Sigmoid colon (tissue), 4 donors: ENCODE data around the gene FOXP3.

Source experiments
- CTCF ChIP-seq, 4 experiments: fragments of 450-650 bp in 3 of 4; fragments of 200-600 bp in 1 of 4; IDR thresholded peaks; one replicate each; pipeline ENCODE4 v1.5.1; 2016 to 2019; ENCODE audit warnings: antibody characterized with exemption in 4 of 4, mild to moderate bottlenecking in 3 of 4, moderate library complexity in 2 of 4
- EP300 ChIP-seq, 4 donors: sonication (generic); formaldehyde crosslinking; IDR thresholded peaks; one replicate each; pipeline ENCODE4 v1.6.1; 2017; ENCODE audit warnings: antibody characterized with exemption in 4 of 4
- POLR2A ChIP-seq, 2 donors: fragments of 450-650 bp; IDR thresholded peaks; one replicate each; pipeline ENCODE4 v1.6.1; 2016; ENCODE audit warnings: antibody characterized with exemption in 2 of 2, mild to moderate bottlenecking in 2 of 2, moderate library complexity in 2 of 2
- POLR2AphosphoS5 ChIP-seq, 4 donors: sonication (generic); formaldehyde crosslinking; IDR thresholded peaks; one replicate each; pipeline ENCODE4 v1.6.1; 2017; ENCODE audit warnings: antibody characterized with exemption in 4 of 4

- TF ChIP-seq POLR2AphosphoS5 (IDR thresholded peaks at IDR 0.05) (no peak), POLR2A (IDR thresholded peaks at IDR 0.05) (no peak), EP300 (IDR thresholded peaks at IDR 0.05) (no peak), CTCF (IDR thresholded peaks at IDR 0.05) (no peak)
Observed at GRCh38 chrX:49226946-49227345, 37.6 kb downstream of the FOXP3 start.
